Epithelial cell of prostate (primary cell): ENCODE results near the gene PPP1R3C.

Source experiments
- DNase-seq: peaks from one replicate; pipeline ENCODE4 v3.0.0-alpha.2; 2011; ENCODE audit warnings: low read depth, low spot score
- H3K27ac ChIP-seq: fragments of 450-650 bp; 2 replicates; pipeline ENCODE4 v1.5.1; 2017; ENCODE audit warnings: mild to moderate bottlenecking

The PPP1R3C gene

DNA sequence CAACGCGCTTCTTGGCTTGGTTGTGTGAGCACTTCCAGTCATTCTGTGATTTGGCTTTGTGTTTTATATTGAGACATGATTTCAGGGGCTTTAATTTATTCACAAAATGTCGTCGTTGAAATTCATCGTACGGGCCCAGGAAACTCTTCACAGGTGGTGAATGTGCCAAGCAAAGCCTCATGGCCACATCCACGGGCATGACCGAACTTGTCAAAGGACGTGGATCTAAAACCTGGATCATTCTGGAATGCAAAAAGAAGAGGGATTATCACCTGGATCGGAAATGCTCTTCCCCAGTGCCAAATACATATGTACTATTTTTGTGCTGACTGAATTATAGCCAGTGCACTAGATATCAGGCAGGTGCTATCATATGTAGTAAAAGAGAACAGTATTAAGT is 2.2 kb downstream of the PPP1R3C start:
- H3K27ac ChIP-seq: no peak overlapping the region
- DNase-seq: no peak

DNA sequence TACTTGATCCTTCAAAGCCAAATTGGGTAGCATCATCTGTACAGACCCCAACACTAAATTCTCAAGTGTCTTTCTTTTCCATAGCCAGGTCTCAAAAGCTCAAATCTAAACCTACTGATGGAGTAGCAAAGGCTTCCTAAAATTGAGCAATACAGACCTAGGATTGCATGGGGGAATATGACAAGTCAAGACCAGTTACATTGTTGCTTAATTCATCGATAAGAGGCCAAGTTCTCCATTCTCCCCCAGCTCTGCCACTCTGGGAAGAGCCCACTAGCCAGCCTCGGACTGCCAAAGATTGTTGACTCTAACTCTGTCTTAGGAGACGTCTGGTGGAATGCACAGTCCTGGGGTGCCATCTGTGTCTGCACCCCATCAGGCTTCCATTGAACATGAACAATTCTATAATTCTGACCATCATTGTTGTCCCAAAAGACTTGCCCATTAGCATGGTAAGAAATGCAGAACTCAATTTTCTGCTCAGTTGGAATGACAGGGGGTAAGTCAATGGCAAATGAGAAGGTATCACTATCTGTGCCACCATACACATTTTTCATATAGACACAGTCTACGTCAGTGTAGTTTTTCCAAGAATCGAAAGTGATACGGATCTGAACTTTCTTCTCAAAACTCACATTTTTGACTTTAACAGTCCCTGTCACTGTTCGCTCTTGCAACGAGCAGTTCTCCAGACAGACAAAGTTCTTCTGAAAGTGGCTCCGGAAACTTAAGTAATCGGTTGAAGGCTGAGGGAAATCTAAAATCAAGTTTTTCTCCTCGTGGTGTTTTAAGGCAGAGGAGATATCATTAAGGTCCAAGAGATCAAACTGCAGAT is 2.9 kb downstream of the PPP1R3C start:
- no peak overlapping the region for H3K27ac ChIP-seq
- no peak for DNase-seq

DNA sequence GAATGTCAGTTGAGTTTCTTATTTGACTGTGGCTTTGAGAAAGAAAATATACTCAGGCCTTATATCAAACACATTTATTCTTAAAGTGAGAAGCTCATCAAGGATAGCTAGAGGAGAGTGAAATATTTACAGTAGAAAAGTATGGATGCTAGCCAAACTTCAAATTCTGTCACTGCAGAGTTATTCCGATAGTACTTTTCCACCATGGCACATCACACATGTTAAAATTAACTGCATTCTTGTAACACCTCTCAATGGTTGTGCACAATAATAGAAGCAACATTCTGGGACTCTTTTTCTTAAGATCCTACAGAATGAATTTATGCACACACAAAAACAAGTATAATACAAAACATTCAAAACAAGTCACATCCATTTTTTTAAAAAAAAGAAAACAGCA is 4.5 kb downstream of the PPP1R3C start:
- DNase-seq: no peak
- H3K27ac ChIP-seq: no peak overlapping the region

DNA sequence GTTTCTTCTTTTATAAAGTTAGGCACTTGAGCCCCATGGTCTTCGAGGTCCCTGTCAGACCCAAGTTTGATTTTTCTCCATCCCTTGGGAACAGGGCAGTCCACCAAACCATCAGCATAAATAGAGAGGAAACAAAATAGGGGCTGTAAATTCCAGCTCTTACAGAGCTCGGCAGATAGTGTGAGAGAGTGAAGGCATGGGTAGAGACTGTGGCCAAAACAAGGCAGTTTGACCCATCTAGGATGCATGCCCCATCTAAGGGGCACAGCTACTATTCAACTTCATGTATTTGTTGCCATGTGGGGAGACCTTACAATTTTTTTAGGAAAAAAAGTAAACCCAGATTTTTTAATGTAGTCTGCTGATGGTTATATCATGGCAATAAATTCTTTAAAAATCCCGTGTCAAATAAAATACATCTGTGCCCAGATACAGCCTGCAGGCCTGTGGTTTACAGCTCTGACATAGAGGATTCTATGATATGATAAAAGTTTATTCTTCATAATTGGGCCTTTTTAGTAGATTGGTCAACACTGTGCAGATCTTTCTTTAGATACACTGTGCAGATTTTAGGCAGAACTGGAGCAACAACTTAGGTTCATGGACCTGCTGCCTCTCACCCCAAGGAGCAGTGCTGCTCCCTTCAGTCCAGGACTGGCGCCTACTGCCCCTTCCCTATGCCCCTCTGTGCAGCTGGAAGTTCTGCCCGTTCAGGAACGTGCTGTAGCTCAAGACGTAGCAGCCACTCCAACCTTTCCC is 5.3 kb downstream of the PPP1R3C start:
- no peak for DNase-seq
- H3K27ac ChIP-seq: no peak overlapping the region

DNA sequence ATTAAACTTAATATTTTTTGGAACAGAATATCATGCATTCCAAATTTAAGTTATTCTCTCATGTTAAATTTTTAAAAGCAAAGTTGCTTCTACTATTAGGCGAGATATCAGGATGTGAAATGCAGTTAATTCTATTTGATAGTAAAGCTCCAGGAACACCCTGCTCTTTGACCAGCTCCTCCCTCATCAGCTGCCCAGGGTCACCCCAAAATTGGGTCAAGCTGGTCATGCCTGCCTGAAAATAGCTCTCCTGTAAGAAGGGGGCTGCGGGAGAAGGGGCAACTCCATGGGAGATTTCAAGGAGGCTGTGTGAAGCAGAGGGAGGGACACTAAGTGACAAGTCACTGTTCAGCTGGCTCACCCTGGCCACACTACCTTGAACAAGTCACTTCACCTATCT is 5.9 kb downstream of the PPP1R3C start:
- DNase-seq: no peak
- no peak overlapping the region for H3K27ac ChIP-seq

DNA sequence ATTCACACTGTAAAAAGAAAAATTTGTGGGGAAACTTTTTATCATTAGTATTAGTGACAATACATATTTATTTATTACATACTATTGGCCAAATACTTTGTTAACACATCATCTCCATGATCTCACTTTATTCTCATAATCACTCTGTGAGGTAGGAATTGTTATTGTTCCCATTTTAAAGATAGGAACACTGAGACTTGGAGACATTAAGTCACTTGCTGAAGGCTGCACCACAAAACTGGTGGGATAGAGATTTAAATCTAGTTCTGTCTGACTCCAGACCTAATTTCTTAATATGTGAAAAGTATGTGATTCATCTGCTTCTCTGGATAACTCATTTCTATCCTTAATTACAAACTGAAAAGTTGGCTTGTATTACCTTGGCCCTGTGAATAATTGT is 8.2 kb downstream of the PPP1R3C start:
- DNase-seq: no peak
- H3K27ac ChIP-seq: no peak overlapping the region

DNA sequence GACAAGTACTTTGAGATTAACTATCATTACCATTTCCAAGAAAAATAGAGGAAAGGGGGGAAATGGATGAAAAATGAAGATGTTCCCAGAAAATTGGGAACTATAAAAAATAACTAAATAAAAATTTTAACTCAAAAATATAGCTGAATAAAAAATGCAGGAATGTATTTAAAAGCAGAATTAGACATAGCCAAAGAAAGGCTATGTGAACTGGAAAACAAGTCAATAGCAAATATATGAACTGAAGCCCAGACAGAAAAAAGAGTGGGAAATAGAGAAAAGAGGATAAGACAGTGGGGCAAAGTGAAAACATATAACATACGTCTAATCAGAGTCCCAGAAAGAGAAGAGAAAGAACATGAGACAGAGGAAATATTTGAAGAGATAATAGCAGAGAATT is 10.3 kb downstream of the PPP1R3C start:
- no peak overlapping the region for H3K27ac ChIP-seq

DNA sequence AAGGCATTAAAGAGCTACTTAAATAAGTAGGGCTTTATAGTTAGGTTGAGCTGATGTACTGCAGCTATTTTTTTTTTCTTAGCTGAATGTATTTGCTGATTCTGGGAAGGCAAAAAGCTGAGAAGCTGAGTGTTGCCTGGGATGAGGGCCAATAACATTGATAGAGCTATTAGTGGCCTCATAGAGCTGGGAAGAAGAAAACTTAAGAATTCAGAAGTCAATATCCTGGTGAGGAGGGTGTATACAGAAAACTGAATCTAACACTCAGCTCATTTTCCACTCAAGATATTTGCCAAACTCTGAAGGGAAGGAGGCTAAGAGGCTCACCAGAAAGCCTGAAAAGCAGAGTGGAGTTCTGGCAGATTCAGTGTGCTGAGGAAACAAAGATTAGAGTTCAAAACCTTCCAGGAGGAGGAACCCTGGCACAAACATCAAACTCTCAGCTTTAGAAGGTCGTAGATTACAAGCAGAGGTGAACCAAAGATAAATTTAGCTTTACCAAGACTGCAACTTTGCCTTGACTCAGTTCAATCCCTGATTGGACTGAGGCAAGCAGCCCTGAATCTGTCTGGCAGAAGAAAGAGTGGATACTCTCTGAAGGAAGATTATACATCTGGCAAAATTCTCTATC is 11.3 kb downstream of the PPP1R3C start:
- DNase-seq: no peak
- no peak overlapping the region for H3K27ac ChIP-seq

More for the DNA sequence above, 10.3 kb downstream of the PPP1R3C start:
- no peak for DNase-seq

DNA sequence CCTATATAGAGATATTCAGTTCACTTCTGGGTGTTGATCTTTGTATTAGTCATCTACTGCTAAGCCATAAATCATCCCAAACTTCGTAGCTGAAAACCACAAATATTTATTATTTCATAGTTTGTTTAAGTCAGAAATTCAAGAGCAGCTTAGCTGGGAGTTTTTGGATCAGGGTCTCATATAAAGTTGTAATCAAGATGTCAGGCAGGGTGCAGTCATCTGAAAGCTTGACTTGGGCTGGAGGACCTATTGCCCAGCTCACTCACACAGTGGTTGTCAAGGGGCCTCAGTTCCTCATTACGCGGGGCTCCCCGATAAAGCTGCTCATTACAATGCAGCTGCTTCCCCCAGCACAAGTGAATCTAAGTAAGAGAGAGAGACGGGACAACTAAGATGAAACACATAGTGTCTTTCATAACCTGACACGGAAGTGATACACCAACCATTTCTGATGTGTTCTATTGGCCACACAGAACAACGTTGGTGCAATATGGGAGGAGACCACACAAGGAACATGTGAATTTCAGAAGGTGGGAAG is 15.7 kb downstream of the PPP1R3C start:
- H3K27ac ChIP-seq: peak overlapping the region; percentile 61

DNA sequence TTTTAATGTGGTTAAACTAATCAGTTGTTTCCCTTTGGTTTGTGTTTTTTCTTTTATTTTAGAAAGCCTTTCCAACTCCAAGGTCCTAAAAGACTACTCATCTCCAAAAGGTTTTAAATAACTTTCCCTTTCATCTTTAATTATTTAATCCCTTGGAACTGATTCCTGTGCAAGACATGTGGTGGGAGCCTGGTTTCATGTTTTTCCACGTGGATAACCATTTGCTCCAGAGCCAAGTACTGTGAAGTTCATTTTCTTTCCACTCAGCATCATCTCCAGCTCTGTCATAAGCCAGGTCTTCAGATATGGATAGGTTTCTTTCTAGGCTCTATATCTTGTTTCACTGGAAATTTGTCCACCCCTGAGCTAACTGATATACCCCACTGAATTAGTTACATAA is 16.7 kb downstream of the PPP1R3C start:
- H3K27ac ChIP-seq: no peak overlapping the region

More for the DNA sequence above, 15.7 kb downstream of the PPP1R3C start:
- DNase-seq: no peak

DNA sequence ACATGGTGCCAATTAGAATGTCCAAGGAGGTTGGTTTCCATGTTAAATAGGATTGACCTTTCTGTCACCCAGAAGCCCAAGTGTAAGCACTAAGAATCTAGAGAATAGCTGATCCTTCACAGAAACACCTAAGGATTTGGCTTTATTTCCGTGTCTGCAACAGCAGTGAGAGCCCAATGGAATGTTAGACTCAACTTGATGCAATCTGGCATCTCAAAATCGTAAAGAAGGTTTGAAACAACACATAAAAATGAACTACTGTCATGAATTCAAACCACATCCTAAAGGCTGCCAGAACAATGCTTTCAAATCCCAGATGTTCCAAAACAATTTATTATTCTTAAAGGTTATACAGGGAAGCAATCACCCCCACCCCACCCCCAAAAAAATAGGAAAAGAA is 18.6 kb downstream of the PPP1R3C start:
- peak overlapping the region; percentile 93 for H3K27ac ChIP-seq

More for the DNA sequence above, 16.7 kb downstream of the PPP1R3C start:
- DNase-seq: no peak

DNA sequence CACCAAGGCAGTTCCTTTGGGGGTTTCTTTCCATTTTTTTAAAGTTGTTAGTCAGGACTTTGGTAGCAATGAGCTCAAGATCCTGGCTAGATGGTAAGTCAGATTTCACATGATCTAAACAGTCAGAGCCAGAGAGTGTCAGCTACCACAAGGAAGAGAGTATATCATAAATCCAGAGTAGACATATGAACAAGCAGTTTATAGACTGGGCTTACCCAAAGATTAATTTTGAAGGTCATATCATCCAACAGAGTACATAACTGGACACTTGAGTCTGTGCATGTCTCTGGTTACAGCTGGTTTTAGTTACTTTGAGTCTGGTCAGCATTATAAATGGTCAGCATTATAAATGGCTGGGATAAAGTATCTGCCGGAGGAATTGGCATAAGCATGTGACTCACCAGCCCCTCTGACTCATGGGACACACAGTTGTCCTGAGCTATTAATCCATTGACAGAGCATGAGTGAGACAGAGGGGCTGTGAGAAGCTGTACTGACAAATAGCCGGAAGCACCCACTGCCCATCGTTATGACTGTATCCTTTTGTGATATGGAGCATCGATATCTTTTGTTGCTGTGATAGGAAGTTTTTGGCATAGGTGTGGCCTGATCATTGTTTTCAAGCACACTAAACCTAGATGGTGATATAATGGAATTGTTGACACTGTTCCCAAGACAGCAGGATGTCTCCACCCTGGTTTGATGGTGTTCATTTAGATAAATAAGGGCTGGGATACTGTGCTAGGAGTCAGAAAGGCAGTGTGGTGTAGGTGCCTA is 19.3 kb downstream of the PPP1R3C start:
- peak; percentile 78 for DNase-seq
- peak overlapping the region; percentile 93 for H3K27ac ChIP-seq

More for the DNA sequence above, 18.6 kb downstream of the PPP1R3C start:
- DNase-seq: no peak

DNA sequence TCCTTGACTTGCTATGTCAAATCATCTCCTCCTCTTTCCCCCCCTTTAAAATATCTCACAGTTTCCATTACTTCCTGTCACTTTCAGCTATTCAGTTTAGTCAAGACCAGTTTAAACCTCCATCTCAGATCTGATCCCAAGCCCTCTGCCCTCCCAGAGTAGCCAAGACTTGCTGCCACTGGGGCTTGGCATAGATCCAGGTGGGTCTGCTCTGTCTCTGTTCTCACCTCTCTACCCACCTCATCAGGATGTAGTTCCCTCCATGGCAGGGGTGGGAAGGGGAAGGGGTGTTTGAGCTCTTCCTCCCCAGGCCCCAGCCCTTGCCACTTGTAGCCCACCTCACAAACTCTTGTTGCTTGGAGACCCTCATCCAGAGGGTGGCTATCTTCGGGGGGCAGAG is 22.0 kb downstream of the PPP1R3C start:
- DNase-seq: no peak
- H3K27ac ChIP-seq: peak overlapping the region; percentile 2

DNA sequence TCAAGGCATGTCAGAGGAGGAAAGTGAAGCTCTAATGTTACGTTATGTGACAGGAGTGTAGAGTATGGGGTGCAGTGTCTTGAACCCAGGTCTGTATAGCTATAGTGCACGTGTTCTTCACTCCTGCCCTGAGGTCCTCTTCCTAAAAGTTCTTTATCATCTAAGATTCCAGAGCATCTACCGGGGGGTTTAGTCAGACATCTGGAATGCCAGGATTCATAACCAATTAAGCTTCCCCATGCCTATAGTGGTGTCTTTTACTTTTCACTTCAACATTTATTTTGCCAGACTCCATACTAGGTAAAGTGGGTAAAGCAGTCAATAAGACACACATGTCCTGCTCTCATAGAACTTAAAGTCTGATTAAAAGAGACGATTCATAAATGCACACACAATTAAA is 22.4 kb downstream of the PPP1R3C start:
- DNase-seq: no peak
- peak overlapping the region; percentile 2 for H3K27ac ChIP-seq

DNA sequence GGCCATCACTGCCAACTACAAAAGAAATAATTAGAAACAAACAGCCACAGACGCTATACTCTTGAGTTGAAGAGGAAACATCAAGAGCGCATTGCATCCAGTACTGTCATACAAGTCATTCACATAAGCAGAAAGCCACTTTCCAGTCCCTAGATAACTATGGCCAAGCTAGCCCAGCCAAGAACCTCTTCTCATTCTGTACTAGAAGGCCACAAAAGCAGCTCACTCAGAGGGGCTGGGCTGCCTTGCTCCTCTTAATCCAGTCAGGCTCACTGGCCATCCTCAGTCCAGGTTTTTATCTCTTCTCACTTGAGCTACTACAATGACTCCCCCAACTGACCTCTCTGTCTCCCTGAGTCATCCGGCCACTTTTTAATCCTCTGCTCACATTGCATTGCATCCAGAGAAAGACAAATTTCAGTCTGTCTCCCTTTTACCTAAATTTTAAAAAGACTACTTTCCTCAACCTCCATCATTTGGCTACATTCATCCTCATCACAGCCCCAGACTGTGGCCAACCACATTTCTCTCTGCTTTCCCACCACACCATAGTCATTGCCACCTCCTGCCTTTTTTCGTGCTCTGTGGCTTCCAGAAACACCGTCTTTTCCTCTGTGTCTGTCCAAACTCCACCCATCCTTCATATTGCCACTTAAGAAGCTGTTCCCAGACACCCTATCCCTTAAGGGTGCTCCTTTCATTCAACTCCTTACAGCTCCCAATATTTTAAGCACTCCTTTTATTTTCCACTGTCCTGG is 25.0 kb downstream of the PPP1R3C start:
- no peak for DNase-seq
- H3K27ac ChIP-seq: peak overlapping the region; percentile 89

DNA sequence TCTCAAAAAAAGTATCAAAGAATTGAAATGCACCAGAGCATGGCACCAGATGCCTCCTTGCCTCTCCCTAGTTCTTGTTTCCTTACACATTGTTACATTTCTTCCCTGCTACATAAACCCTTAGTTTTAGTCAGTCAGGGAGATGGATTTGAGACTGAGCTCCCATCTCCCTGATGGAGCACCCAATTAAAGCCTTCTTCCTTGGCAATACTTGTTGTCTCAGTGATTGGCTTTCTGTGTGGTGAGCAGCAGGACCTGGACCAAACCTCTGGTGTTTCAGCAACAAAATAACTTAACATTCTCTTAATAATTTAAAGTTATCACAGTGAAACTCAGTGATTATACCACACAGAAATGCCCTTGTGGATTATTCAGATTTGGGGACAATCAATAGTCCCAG is 26.9 kb downstream of the PPP1R3C start:
- H3K27ac ChIP-seq: peak overlapping the region; percentile 74
- DNase-seq: no peak

DNA sequence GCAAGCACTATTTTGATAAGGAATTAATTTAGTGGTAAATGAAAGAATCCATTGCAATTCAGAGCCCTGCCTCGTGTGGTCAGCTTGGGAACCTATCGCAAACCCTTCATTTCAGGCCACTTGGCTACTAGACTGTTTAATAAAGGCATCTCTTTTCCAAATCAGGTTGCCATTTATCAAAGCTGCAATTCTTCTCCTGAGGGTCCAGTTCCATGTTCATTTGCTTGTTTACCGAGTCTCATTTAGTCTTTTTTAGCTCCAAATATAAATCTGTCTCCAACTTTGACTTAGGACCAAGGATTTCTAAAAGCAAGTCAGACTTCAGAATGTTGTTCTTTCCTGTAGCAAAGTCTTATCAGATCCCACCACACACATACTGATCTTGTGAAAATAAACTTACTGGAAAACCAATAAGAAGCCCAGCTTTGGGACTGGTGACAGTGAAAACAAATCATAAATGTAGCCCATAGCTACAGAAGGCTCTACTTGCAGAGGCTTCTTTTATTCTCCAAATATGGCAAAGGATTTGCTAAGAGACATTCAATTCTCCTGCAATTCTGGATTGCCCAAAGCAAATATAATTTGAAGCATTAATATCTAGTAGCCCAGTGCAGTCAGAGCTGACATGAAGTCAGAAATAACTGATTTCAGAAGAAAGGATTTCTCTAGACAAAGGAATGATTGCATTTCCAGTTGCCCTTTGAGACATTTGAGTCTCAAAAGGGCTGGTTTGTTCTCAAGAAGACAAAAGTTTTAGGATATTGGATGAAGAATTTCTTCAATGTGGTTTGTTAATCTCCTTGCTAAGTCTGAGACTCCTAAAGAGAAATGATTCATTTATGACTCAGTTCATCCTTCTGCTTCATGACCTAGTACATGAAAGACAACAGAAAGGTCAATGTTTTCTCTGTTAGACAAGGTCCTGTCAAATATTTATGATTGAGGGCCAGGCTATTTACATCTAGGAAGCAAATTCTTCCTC is 28.0 kb downstream of the PPP1R3C start:
- no peak for DNase-seq
- peak overlapping the region; percentile 74 for H3K27ac ChIP-seq

DNA sequence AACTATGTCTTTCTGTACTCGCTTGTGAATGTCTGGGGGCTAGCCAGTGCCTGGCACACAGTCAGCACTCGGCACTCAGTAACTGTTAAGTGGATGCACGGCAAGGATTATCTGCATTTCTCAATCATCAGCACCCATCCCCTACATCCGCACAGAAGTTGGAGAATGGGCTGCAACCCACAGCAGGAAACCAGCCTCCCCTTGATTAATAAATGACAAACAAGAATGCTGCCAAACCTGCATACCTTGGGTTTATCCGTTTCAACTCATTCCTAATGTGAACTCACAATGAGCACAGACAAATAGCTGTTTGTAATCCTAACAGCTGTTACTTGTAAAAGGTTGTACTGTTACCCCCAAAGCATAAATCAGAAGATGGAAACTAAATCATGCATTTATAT is 28.9 kb downstream of the PPP1R3C start:
- H3K27ac ChIP-seq: peak overlapping the region; percentile 74
- peak; percentile 44 for DNase-seq
